NCI-H524 treated with DMSO at 0.1 percent for 48 hours (cell line): ENCODE data around the gene BAIAP3.

Experiments
- DNase-seq: peaks from one replicate; lab custom pipeline; 2025; lab: John Stamatoyannopoulos, UW

The BAIAP3 gene

GRCh38 chr16:1346422-1347285 is 13.2 kb downstream of the BAIAP3 start:
- no peak for DNase-seq

- DNase-seq, result no peak
These were observed 13.9 kb downstream of the BAIAP3 start for GRCh38 chr16:1347286-1347855.

DNA sequence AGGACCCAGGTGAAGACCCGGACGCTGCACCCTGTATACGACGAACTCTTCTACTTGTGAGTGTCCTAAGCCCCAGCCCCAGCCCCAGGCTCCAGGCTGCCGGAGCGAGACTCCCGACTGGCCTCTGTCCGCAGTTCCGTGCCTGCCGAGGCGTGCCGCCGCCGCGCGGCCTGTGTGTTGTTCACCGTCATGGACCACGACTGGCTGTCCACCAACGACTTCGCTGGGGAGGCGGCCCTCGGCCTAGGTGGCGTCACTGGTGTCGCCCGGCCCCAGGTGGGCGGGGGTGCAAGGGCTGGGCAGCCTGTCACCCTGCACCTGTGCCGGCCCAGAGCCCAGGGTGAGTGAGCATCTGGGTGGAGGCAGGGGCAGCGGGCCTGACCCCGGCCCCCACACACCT is 14.5 kb downstream of the BAIAP3 start:
- no peak for DNase-seq

- DNase-seq, result no peak
These were observed 15.0 kb downstream of the BAIAP3 start for GRCh38 chr16:1348441-1348840.

GRCh38 chr16:1348926-1349325 is 15.5 kb downstream of the BAIAP3 start:
- DNase-seq, result no peak

- DNase-seq, result no peak
These were observed 15.9 kb downstream of the BAIAP3 start for GRCh38 chr16:1349351-1349750.

- DNase-seq, result no peak
These were observed 16.5 kb downstream of the BAIAP3 start for GRCh38 chr16:1349951-1350350.

DNA sequence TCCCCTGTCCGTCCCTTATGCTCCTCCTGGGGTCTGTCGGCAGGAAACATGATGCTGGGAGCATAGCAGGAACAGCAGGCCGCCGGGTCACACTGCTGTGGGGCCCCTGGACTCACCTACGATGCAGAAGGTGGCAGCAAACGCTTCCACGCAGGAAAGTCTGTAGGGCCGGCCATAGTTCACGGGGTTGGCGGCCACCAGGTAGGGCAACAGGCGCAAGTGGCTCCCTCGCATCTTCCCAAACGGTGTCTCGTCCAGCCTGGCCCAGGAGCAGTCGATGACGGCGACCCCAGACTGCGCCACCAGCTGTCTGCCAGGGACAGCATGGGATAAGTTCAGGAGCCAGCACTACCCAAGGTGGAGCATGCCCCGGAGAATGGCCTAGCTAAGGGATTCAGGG is 17.2 kb downstream of the BAIAP3 start:
- DNase-seq, result no peak

GRCh38 chr16:1351215-1351581 is 17.8 kb downstream of the BAIAP3 start:
- DNase-seq, result no peak

GRCh38 chr16:1351582-1352362 is 18.3 kb downstream of the BAIAP3 start, which contains the start of the genes GNPTG and TSR3:
Gene GNPTG (plus strand): TSS chr16:1351931. CDS start chr16:1351966, 35 bp downstream.
Gene TSR3 (minus strand): TSS chr16:1351878. CDS start chr16:1351804, 74 bp downstream.
- no peak for DNase-seq

DNA sequence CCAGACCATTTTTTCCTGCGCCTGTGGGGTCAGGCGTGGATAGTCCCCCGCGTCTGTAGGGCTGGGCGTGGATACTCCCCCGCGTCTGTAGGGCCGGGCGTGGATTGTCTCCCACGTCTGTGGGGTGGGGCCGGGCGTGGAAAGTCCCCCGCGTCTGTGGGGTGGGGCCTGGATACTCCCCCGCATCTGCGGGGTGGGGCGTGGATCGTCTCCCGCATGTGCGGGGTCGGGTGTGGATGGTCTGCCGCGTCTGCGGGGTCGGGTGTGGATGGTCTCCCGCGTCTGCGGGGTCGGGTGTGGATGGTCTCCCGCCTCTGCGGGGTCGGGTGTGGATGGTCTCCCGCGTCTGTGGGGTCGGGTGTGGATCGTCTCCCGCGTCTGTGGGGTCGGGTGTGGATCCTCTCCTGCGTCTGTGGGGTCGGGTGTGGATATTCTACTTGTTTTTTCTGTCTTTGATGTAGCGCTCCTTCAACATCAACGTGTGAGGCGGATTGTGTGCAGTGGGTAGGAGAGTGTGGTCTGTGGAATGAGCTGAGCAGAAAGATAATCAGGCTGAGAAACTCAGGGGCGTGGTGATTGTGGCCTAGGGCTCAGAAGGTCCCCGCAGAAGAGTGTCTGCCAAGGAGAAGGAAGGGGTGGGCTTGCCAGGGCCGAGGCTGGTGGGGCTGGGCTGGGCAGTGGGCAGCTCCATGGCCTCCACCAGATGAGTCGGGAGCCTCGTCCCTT is 21.5 kb downstream of the BAIAP3 start:
- no peak for DNase-seq

DNA sequence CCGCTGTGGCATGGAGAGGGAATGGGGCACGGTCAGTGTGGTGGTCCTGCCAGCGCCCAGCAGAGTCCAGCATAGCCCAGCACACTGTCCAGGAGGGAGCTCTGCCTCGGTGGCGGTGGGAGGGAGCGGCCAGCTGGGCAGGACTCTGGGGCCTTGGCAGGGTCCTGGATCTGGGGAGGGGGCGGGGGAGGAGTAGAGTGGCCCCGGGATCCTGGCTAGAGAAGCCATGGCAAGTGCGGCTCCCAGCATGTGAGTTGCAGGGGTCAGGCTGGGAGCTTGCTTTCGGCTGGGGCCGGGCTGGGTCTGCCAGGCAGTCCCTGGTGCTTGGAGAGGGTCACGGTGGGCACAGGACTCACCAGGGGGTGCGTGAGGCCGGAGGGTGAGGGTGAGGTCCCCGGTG is 22.1 kb downstream of the BAIAP3 start:
- no peak for DNase-seq

DNA sequence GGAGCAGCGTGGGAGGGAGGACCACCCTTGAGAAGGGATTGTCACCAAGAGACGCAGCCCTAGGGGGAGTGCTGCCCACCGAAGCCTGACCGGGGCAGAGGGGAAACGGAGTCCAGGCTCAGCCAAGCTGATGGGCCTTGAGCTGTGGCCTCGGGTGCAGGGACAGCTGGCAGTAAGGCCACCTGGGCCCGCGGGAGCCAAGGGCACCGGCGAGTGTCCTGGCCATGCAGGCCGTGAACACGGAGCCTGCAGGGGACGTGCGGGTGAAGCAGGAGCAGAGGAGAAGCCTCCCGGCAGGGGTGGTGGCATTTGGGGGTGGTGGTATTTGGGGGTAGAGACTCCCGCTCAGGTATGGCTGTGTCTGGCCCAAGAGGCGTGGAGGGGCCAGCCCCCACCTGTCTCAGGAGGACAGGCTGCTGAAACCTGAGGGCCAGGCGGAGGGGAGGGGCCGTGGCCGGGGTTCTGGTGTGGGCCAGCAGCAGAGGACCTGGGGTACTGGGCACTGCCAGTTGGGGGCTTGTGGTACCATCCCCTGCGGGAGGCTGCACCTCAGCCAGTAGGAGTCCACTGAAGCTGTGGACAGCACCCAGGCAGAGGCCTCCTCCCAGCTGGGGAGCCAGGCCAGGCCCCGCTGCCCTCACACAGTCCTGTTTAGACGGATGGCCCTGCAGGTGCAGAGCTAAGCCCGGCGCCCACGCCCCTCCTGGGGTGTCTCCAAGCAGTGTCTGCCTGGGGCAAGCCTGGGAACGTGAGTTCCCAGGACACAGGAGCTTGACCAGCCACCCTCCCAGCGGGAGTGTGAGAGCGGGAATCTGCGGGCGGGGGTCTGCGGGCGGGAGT is 22.8 kb downstream of the BAIAP3 start:
- no peak for DNase-seq

DNA sequence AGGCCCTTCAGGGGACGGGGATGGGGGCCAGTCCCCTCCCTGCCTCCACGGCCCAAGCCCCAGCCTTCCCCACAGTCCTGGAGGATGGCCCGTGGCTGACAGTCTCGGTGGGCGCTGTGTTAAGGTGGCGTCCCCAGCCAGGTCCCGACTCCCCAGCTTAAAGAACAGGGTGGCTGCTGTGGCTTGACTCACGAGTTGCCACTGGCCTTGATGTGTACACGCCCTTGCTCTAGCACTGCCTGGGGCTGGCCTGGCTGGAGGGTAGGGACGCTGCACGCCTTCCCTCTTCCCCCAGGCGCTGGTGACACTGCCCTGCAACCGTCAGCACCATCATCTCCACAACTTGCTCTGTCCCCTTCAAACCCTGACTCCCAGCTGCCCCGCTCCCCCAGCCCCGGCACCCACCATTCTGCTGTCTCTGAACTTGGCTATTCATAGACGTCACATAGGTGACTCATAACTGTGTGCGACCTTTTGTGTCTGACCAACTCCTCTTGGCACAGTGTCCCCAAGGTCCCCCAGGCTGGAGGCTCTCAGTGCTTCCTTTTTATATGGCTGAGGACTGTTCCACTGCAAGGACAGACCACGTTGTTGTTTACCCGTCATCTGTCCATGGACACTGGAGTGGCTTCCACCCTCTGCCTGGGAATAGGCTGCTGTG is 24.6 kb downstream of the BAIAP3 start:
- no peak for DNase-seq

GRCh38 chr16:1361685-1362360 is 28.4 kb downstream of the BAIAP3 start:
- DNase-seq, result no peak

DNA sequence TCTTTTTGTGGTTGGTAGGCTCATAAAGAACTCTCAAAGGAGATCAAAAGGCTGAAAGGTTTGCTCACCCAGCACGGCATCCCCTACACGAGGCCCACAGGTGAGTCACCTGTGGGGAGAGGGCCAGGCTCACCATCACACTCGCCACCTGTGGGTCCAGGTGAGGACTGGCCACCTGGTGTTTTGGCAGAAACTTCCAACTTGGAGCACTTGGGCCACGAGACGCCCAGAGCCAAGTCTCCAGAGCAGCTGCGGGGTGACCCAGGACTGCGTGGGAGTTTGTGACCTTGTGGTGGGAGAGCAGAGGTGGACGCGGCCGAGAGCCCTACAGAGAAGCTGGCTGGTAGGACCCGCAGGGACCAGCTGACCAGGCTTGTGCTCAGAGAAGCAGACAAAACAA is 29.4 kb downstream of the BAIAP3 start:
- no peak for DNase-seq

GRCh38 chr16:1363501-1364041 is 30.1 kb downstream of the BAIAP3 start:
- no peak for DNase-seq

GRCh38 chr16:1364510-1364909 is 31.1 kb downstream of the BAIAP3 start:
- no peak for DNase-seq

DNA sequence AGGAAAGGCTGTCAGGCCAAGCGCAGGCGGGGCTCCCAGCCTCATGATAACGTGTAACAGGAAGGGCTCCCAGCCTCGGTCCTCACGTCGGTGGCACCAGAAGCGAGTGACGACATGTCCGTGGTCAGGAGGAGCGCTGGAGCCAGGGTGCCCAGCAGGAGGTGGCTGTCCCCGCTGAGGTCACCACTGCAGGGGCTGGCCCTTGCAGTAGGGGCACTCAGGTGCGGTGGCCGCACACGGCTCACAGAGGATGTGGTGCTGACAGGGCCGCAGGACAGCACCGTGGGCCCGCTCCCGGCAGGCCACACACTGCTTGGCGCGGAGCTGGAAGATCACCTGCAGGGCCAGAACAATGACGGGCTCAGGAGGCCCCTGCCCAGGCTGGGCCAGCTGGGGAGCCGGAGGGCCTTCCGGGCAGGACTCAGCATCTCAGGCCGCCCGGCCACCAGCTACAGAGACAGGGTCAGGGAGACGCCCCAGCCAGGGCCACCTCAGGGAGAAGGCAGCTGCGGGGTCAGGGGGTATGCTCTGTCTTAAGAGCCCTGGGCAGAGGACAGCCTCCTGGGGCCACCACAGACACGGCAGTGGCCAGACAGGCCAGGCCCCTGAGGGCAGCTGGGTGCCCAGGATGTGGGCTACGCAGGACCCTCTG is 32.7 kb downstream of the BAIAP3 start:
- no peak for DNase-seq
